Measurements from ENCODE around the gene SLC7A5.

- TF ChIP-seq ZFAT (CRISPR knock-in tag; conservative IDR thresholded peaks at IDR 0.05) (no peak), NFATC3 (CRISPR knock-in tag; IDR thresholded peaks at IDR 0.05) (no peak), ZNF225 (CRISPR knock-in tag; IDR thresholded peaks at IDR 0.05) (no peak), ADNP (CRISPR knock-in tag; IDR thresholded peaks at IDR 0.05) (no peak)
These were observed 45.5 kb upstream of the SLC7A5 start for GRCh38 chr16:87914812-87915211.
